GDM1 (cell line): ENCODE data around the gene ADK.
"Not testable (repeated sequence)": the region's sequence is repeated elsewhere in the genome, so short reads cannot be mapped to it uniquely, and the experiment has no call there.

ENCODE experiments used
- DNase-seq: peaks from one replicate; lab custom pipeline; 2025; lab: John Stamatoyannopoulos, UW

The ADK gene

DNA sequence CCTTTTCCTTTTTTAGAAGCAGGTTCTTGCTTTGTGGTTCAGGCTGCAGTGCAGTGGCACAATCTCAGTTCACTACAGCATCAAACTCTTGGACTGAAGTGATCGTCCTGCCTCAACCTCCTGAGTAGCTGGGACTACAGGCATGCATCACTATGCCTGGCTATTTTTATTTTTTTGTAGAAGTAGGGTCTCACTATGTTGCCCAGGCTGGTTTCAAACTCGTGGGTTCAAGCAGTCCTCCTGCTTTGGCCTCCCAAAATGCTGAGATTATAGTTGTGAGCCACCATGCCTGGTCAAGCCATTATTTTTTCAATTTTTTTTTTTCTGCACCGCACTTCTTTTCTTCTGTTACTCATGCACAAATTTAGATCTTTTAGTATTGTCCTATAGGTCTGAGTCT, 154.7 kb downstream of the ADK start:
- DNase-seq = no peak

DNA sequence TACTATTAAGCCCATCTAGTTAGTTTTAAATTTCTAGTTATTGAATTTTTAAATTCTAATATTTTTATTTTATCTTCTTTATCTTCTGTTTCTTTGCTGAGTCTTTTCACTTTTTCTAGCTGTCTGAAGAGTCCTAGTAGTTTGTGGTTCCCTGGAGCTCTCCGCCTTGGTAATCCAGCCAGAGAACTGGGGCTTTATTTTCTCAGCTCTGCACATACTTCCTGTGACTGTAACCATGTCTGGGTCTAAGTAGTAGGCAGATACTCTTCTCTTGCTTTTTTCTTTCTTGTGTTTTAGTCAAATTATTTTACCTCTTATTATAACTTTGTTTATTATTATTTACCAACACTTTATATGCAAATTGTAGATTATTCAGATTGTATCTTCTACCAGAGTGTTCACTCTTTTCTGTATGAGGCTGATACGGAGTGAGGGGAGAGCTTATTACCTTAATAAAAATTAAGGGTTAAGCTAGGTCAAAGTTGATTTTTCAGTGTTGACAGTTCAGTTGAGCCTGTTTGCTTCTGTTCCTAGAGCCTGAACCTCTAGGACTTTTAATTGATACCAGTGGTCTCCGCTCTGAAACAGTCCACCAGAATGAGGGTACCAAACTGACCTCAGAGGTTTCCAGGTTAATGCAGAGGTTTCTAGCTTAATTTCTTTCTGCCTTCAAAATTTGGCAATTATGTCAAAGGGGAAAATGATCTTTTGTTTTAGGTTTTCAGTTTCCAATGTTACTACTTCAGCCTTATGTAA, 155.4 kb downstream of the ADK start:
- peak; percentile 12 for DNase-seq

- no peak for DNase-seq
These were observed 156.1 kb downstream of the ADK start for GRCh38 chr10:74307061-74307651.

- DNase-seq = no peak
These were observed 159.7 kb downstream of the ADK start for GRCh38 chr10:74310652-74311257.

GRCh38 chr10:74314166-74314565, 163.1 kb downstream of the ADK start:
- no peak for DNase-seq

DNA sequence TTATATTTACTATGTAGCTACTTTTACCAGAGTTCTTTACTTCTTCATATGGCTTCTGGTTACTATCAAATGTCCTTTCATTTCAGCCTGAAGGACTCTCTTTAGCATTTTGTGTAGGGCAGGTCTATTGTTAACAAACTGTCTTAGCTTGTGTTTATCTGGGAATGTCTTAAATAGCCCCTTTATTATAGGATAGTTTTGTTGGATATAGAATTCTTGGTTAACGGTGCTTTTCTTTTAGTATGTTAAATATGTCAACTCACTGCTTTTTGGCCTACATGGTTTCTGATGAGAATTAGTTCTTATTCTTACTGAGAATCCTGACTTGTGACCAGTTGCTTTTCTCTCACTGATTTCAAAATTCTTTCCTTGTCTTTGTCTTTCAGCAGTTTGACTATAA, 169.0 kb downstream of the ADK start:
- DNase-seq = no peak

DNA sequence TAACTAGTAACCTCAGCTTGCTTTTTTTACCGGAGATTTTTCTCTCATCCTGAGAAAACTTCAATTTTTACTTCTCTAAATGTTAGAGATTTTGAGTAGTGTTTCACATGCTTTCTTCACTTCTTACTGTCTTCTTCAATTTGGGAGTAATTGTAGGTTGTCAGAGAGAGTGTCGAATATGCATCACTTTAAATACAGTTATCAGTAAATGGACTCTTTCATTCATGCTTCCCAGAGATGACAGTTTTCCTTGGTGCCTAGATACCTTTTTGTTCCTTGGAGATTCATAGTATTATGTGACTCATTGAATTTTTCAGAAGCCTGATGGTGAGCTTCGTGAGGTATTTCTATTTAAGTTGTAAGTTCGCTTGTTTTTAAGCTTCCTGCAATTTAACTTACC, 169.7 kb downstream of the ADK start:
- DNase-seq = no peak

DNA sequence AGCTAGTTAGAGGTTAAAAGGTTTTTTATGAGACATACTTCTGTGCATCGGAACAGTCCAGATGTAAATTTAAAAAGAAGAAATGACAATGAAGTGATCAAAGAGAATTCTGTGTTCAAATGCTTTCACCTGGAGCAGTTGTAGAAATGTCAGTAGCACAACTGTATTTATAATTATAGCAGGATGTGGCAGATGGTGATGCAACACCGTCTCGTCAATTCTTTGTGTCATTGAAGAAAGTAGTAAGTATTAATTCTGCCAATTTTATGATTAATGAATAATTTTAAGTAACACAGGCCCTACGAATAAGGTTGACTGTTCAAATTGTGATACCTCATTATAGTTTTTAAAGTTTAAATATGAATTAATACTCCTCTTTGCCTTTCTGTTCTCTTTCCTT, 171.1 kb downstream of the ADK start:
- no peak for DNase-seq

DNA sequence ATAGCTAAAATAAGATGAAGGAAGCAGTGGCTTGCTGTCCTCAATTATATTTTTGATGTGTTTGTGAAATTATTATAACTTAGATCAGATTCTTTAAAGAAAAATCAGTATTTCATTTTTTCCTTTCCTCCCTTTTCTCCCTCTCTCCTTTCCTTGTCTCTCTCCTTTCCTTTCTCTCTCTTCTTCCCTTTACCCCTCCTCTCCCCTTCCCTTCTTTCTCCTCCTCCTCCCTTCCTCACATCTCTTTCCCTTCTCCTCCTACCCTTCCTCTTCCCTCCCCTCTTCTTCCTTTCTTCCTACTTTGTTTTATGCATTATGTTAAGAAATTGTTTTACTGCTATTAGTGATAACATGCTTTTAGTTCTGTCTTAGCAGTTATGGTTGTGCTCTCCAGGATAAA, 171.5 kb downstream of the ADK start:
- DNase-seq = no peak

DNA sequence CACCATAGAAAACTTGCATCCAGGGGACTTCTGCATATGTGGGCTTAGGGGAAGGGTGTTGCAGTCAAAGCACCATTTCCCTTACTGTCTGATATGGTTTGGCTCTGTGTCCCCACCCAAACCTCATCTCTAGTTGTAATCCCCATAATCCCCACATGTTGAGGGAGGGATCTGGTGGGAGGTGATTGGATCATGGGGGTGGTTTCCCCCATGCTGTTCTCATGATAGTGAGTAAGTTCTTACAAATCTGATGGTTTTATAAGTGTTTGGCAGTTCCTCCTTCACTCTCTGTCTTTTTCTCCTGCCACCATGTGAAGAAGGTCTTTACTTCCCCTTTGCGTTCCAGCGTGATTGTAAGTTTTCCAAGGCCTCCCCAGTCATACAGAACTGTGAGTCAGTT, 177.4 kb downstream of the ADK start:
- DNase-seq = peak; percentile 5

DNA sequence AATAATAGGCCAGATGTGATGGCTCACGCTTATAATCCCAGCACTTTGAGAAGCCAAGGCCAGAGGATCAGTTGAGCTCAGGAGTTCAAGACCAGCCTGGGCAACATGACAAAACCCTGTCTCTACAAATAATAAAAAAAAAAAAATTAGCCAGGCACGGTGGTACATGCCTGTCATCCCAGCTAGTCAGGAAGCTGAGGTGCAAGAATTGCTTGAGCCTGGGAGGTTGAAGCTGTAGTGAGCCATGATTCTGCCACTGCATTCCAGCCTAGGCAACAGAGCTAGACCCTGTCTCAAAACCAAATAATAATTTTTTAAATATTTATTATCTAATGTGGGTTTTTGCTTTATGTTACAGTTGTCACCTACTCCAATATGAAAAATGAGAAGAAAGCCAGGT, 178.9 kb downstream of the ADK start:
- no peak for DNase-seq

- DNase-seq = no peak
These were observed 179.6 kb downstream of the ADK start for GRCh38 chr10:74330646-74331045.

DNA sequence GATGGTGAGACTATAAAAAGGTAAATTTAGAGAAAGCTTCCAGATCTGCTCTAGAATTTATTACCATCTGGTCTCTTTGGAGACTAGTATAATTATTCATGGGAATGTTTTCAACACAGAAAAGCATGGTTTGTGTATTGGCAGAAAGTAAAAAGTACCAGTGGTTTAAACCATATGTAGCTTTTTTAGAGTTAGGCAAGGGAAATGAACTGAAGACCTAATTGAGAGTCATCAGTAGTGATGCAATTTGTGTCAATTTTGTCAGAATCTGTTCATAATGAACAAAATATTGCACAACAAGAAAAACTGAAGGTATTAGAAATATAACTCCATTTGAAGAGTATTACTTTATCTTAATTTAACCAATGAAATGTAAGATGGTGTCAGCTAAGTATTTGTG, 181.4 kb downstream of the ADK start:
- DNase-seq = no peak

GRCh38 chr10:74333174-74333573, 182.2 kb downstream of the ADK start:
- no peak for DNase-seq

GRCh38 chr10:74334221-74334620, 183.2 kb downstream of the ADK start:
- no peak for DNase-seq

GRCh38 chr10:74335501-74335900, 184.5 kb downstream of the ADK start:
- no peak for DNase-seq

DNA sequence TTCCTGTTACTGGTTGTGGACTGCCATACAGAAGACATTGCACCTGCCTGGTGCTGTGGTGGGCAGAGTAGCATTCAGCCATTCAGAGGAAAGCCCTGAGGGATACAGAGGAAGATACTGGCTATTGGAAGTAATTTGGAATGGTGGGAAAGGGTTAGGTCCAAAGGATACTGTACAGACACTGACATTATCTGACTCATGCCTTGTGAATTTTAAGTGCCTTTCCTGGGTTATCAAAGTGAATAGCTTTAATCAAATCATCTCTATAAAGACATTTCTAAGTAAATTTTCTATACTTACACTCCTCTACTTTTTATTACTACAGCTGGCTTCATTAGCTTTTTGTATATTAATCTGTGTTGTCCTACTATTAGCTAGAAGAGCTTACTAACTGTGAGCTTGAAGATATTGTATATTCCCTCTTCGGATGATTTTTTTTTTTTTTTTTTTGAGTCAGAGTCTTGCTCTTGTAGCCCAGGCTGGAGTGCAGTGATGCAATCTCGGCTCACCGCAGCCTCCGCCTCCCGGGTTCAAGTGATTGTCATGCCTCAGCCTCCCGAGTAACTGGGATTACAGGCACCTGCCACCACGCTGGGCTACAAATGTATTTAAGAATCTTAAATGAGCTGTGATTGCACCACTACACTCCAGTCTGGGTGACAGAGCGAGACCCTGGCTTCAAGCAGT, 186.5 kb downstream of the ADK start:
- DNase-seq = no peak

DNA sequence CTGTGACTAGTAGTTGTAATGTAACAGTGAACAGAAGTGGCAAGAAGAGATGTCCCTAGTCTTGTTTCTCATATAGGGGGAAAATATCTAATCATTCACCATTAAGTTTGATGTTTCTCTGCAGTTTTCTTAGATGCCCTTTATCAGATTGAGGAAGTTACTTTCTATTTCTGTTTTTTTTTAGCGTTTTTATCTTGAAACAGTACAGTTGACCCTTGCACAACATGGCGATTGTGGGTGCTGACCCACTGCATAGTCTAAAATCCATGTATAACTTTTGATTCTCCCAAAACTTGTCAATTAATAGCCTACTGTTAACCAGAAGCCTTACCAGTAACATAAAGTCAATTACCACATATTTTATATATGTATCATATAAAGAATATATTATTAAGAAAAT, 192.0 kb downstream of the ADK start:
- no peak for DNase-seq

- no peak for DNase-seq
These were observed 192.8 kb downstream of the ADK start for GRCh38 chr10:74343804-74344203.

DNA sequence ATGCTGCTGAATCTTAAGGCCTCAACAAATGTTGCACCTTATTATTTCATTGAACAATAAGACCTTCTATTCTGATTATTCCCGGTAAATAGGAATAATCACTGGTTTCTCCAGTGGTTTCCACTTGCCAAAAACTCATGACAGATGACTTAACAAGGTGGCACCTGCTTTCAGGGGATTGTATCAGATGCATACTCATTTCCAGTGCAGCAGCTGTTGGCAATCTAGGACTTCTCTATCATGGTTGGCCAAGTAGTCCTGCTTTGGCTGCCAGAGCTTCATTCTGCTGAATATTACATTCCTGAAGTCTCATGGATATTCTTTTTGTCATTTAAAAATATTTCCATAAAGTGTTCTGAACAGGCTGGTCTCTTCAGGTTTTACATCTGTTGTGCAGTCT, 193.3 kb downstream of the ADK start:
- no peak for DNase-seq

- DNase-seq = no peak
These were observed 196.5 kb downstream of the ADK start for GRCh38 chr10:74347522-74347921.

GRCh38 chr10:74353021-74353420, 202.0 kb downstream of the ADK start:
- not testable (repeated sequence) for DNase-seq

GRCh38 chr10:74361678-74362077, 210.7 kb downstream of the ADK start:
- DNase-seq = no peak
